Endothelial cell of umbilical vein (primary cell): ENCODE measurements around the gene HOXA11. TPM values are rescaled to one million over a fixed set of nuclear protein-coding genes. Genes with fewer than 3 reads are reported as not detected.
A peak's percentile ranks its signal among the peaks of the same experiment; 100 is the strongest.

ENCODE experiments used
- BruUV-seq: library from RNA; stranded (reverse); fragments of 400-500 nt; replicated peaks from 2 replicates; lab custom pipeline; 2021; lab: Mats Ljungman, UMichigan
- CTCF ChIA-PET: fragments of 300-600, 350-600 bp; sonication (Branson Sonifier 250); formaldehyde crosslinking; loops from one replicate; lab custom pipeline; 2021; ENCODE audit warnings: antibody characterized with exemption, inconsistent platforms; lab: Charles Lee
- POLR2A ChIA-PET: fragments of 300-600, 350-600 bp; sonication (Branson Sonifier 250); formaldehyde crosslinking; loops from one replicate; lab custom pipeline; 2021; ENCODE audit warnings: antibody characterized with exemption, inconsistent platforms; lab: Charles Lee
- DNase-seq: peaks from one replicate; pipeline ENCODE4 v3.0.0-alpha.2; 2011; ENCODE audit warnings: low read depth, low spot score
- FAIRE-seq: peaks from 2 replicates; lab custom pipeline; 2011; peaks lifted over from hg19 to GRCh38; lab: Jason Lieb, UNC
- H2AFZ ChIP-seq: 2 replicates; pipeline ENCODE4 v1.6.0; 2012; ENCODE audit warnings: low read depth, low read length, control low read depth, inconsistent platforms
- H3K27ac ChIP-seq: 2 replicates; pipeline ENCODE4 v1.5.1; 2011; ENCODE audit warnings: low read depth, mild to moderate bottlenecking, control low read depth, low read length, moderate library complexity; ENCODE audit not compliant: insufficient read depth
- H3K27me3 ChIP-seq, 2 experiments: 2 replicates each; pipeline versions ENCODE4 v1.6.0 to v1.6.1; 2011; ENCODE audit warnings: low read length in 2 of 2, mixed read lengths in 1 of 2; ENCODE audit not compliant: control insufficient read depth in 2 of 2, insufficient read depth in 2 of 2
- H3K36me3 ChIP-seq, 2 experiments: 2 replicates in 1 of 2; 3 replicates in 1 of 2; pipeline ENCODE4 v1.5.1; 2011; ENCODE audit warnings: low read length in 2 of 2, mild to moderate bottlenecking in 1 of 2, moderate library complexity in 1 of 2; ENCODE audit not compliant: control insufficient read depth in 2 of 2, insufficient read depth in 2 of 2; ENCODE audit errors: extremely low read depth in 1 of 2
- H3K4me1 ChIP-seq: 3 replicates; pipeline ENCODE4 v1.5.1; 2011; ENCODE audit warnings: mild to moderate bottlenecking, low read length; ENCODE audit not compliant: control insufficient read depth, insufficient read depth; ENCODE audit errors: extremely low read depth
- H3K4me2 ChIP-seq: 2 replicates; pipeline ENCODE4 v1.6.1; 2011; ENCODE audit warnings: low read length, control low read depth, mixed read lengths; ENCODE audit not compliant: insufficient read depth
- H3K4me3 ChIP-seq, 3 experiments: fragments of 200-600 bp in 1 of 3; sonication (generic), shearing (Covaris generic) in 1 of 3; replicated peaks in 1 of 3; 2 replicates each; pipeline ENCODE4 v1.5.1; 2011 to 2016; ENCODE audit warnings: control low read depth in 3 of 3, low read length in 3 of 3, mild to moderate bottlenecking in 2 of 3, inconsistent platforms in 1 of 3, low read depth in 1 of 3, moderate library complexity in 1 of 3; ENCODE audit not compliant: insufficient read depth in 1 of 3
- H3K79me2 ChIP-seq: 2 replicates; pipeline ENCODE4 v1.6.0; 2012; ENCODE audit warnings: low read length, inconsistent platforms; ENCODE audit not compliant: control insufficient read depth, insufficient read depth
- H3K9ac ChIP-seq: replicated peaks from 2 replicates; pipeline ENCODE3; 2011; ENCODE audit warnings: low read length, control low read depth; ENCODE audit not compliant: insufficient read depth; ENCODE audit errors: extremely low read depth
- H3K9me1 ChIP-seq: replicated peaks from 3 replicates; pipeline ENCODE4 v1.6.0; 2011; ENCODE audit warnings: mild to moderate bottlenecking, low read length; ENCODE audit not compliant: control insufficient read depth, insufficient read depth; ENCODE audit errors: extremely low read depth
- H3K9me3 ChIP-seq: replicated peaks from 2 replicates; pipeline ENCODE4 v1.5.1; 2012; ENCODE audit warnings: low read length, inconsistent platforms; ENCODE audit not compliant: control insufficient read depth, insufficient read depth
- H4K20me1 ChIP-seq: replicated peaks from 2 replicates; pipeline ENCODE3; 2011; ENCODE audit warnings: mild to moderate bottlenecking, low read length; ENCODE audit not compliant: control insufficient read depth, insufficient read depth; ENCODE audit errors: extremely low read depth
- EZH2 ChIP-seq: IDR thresholded peaks from 2 replicates; pipeline ENCODE4 v1.6.1; 2012; ENCODE audit warnings: borderline replicate concordance, low read depth, mild to moderate bottlenecking, moderate library complexity, low read length, inconsistent platforms; ENCODE audit not compliant: severe bottlenecking
- FOS ChIP-seq: IDR thresholded peaks from 2 replicates; pipeline ENCODE4 v1.6.1; 2011; ENCODE audit warnings: mild to moderate bottlenecking, low read length, moderate library complexity, borderline replicate concordance; ENCODE audit not compliant: insufficient read depth
- GATA2 ChIP-seq: IDR thresholded peaks from 2 replicates; pipeline ENCODE4 v1.7.0; 2011; ENCODE audit warnings: low read depth, mild to moderate bottlenecking, moderate library complexity, mixed read lengths, low read length; ENCODE audit not compliant: insufficient read length, insufficient read depth
- JUN ChIP-seq: IDR thresholded peaks from 2 replicates; pipeline ENCODE4 v1.6.1; 2011; ENCODE audit warnings: borderline replicate concordance, low read depth; ENCODE audit not compliant: insufficient read length, insufficient read depth
- MYC ChIP-seq: IDR thresholded peaks from one replicate; pipeline ENCODE4 v1.6.1; 2011; ENCODE audit warnings: mild to moderate bottlenecking, low read depth, low read length
- POLR2A ChIP-seq: IDR thresholded peaks from 2 replicates; pipeline ENCODE4 v1.6.1; 2012; ENCODE audit warnings: low read depth, mild to moderate bottlenecking, control low read depth, low read length
- POLR2AphosphoS5 ChIP-seq: IDR thresholded peaks from 2 replicates; pipeline ENCODE4 v1.6.1; 2012; ENCODE audit warnings: low read depth, mild to moderate bottlenecking, control low read depth, low read length, moderate library complexity; ENCODE audit not compliant: insufficient read depth
- dilution Hi-C: fragments of 300-500 bp; cut with MboI; formaldehyde crosslinking; loops from one replicate; pipeline ENCODE4 v1.15.0; 2019; ENCODE audit warnings: low sequenced_read_pairs; ENCODE audit not compliant: extremely low pct_ligation_motif_present
- intact Hi-C: fragments of 100-400 bp; cut with micrococcal nuclease; formaldehyde crosslinking; loops from one replicate; pipeline ENCODE4 v1.10.0; 2022
- polyA plus RNA-seq, 4 experiments: library from polyadenylated mRNA; depleted of rRNA in 3 of 4; stranded (reverse) in 3 of 4; unstranded in 1 of 4; fragments of >200 nt; gene quantifications; 2 replicates each; pipeline versions ENCODE4 v1.2.1 to v1.2.3, GENCODE V29; 2011 to 2012; ENCODE audit warnings: missing spikeins in 1 of 4
- total RNA-seq: library from RNA; stranded (reverse); gene quantifications from 2 replicates; pipeline ENCODE4 v1.2.3, GENCODE V29; 2021
- TF ChIP-seq, protein P1 (sequence below): IDR thresholded peaks from 2 replicates; pipeline ENCODE4 v1.6.1; 2011; ENCODE audit not compliant: insufficient read depth, insufficient read length
- TF ChIP-seq, protein P2 (sequence below), 2 donors: IDR thresholded peaks; 1 replicate in 1 of 2; 2 replicates in 1 of 2; pipeline ENCODE4 v1.5.1; 2011; ENCODE audit warnings: low read length in 2 of 2, mild to moderate bottlenecking in 2 of 2, moderate library complexity in 2 of 2, control low read depth in 1 of 2, inconsistent platforms in 1 of 2, low read depth in 1 of 2; ENCODE audit not compliant: insufficient read depth in 1 of 2; ENCODE audit errors: extremely low read depth in 1 of 2

The HOXA11 gene
- total and polyA plus RNA-seq, 2 donors (not counting 3 experiments of a cell fraction or from before 2014, with no cell fraction given) = 10.4 to 16.7 TPM

GRCh38 chr7:27167916-27168264, 17.1 kb downstream of the HOXA11 start:
- peak; percentile 1 for TF ChIP-seq POLR2AphosphoS5
- TF ChIP-seq GATA2 = no peak
- Histone ChIP-seq H3K9ac (peak overlapping the region; percentile 85), H3K4me1 (peaks cover 45% of the 10 kb centered on the region), H3K27ac (peak overlapping the region; percentile 91), H3K79me2 (peaks cover 98% of the 10 kb centered on the region), H3K27me3 (no peaks in the 10 kb centered on the region), H4K20me1 (no peaks in the 10 kb centered on the region), H3K4me2 (peak overlapping the region; percentile 70), H3K4me3 (peak overlapping the region; percentile 31 to 98 (median 63)), H3K9me1 (no peaks in the 10 kb centered on the region), H3K36me3 (peaks cover 2 to 7% of the 10 kb centered on the region in 2 experiments), H3K9me3 (no peaks in the 10 kb centered on the region), H2AFZ (no peak overlapping the region)
- POLR2A ChIA-PET = interaction anchor here (1.1 to 1.7 kb wide), 3 partner anchors 9 to 12 kb away, joined by 4 to 5 read pairs (median 5); no protein-coding TSS in a partner anchor
- dilution Hi-C loops = loop anchor here (10.0 to 25.0 kb wide), 3 partner anchors 313 to 981 kb away; no protein-coding TSS in a partner anchor
- FAIRE-seq (no peak), DNase-seq (no peak)
- CTCF ChIA-PET = interaction anchor here (0.7 to 7.4 kb wide), 8 partner anchors 9 to 798 kb away, joined by 3 to 86 read pairs (median 9); partner anchors contain the start of genes HOXA3, HOXA5 and HOXA6
- intact Hi-C loops = loop anchor here (2.0 kb wide), 1 partner anchor 49 kb away; no protein-coding TSS in a partner anchor
- BruUV-seq = no TSS peak

DNA sequence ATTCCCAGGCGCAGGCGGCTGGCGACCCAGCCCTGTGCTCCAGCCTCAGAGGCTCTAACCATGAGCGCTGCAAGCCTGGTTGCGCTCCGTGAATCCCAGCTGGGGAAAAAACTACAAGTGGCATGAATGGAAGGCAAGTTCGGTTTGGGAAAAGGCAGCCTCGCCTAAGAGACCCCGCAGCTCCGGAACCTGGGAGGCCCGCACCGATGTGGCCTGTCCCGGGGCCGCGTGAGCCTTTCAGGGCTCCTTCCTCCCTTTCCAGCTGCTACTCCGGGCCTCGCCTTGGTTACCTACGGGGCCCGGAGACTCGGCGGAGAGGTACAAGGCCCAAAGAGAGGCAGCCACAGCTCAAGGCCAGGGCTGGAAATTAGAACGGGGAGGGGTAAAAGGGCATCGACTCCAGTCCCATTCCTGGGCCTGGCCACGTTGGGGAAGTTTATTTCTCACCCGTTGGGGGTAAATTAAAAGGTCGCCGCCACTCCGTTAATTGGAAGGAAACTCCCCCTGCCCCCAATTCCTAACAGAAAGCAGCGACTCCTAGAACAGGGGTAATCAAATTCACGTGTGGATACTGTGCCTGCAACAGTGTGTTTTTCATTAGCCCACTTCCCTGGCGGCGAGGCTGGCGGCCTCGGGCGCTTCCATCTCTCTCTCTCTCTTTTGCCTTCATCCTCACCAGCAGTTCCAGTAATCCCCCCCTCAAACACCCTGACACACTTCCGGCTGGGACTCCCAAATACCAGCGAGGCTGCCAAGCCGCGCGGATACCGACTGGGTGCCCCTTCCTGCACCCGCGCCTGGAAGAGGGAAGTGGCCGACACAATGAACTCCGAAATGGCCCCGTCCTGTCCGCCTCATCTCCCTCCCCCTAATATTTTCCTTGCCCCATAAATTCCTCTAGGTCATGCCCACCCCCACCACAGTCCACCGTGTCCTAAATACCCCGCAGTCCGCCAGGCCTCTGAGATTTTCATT, 18.2 kb downstream of the HOXA11 start:
- no peaks in the 10 kb centered on the region for H3K9me3 ChIP-seq
- peaks cover 3 to 7% of the 10 kb centered on the region in 2 experiments for H3K36me3 ChIP-seq
- no TSS peak for BruUV-seq
- intact Hi-C loops (no loop called here), dilution Hi-C loops (loop anchor here (10.0 to 25.0 kb wide), 3 partner anchors 312 to 980 kb away; no protein-coding TSS in a partner anchor)
- H3K27me3 ChIP-seq = no peaks in the 10 kb centered on the region
- no peak for DNase-seq
- peaks cover 37% of the 10 kb centered on the region for H3K4me1 ChIP-seq
- peak overlapping the region; percentile 31 to 98 (median 63) for H3K4me3 ChIP-seq
- H4K20me1 ChIP-seq = no peaks in the 10 kb centered on the region
- ChIA-PET CTCF (interaction anchor here (0.8 to 7.4 kb wide), 13 partner anchors 8 to 930 kb away, joined by 3 to 86 read pairs (median 4); partner anchors contain the start of gene HOXA3), POLR2A (interaction anchor here (1.6 to 1.8 kb wide), 5 partner anchors 12 to 23 kb away, joined by 3 to 8 read pairs (median 5); partner anchors contain the start of genes HOXA11, HOXA3 and HOXA5)
- H2AFZ ChIP-seq = no peak overlapping the region
- TF ChIP-seq GATA2 (no peak), FOS (peak; percentile 29), MYC (no peak), EZH2 (no peak), JUN (no peak), POLR2AphosphoS5 (peak; percentile 47), POLR2A (no peak)
- TF ChIP-seq, protein P1, sequence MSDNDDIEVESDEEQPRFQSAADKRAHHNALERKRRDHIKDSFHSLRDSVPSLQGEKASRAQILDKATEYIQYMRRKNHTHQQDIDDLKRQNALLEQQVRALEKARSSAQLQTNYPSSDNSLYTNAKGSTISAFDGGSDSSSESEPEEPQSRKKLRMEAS = no peak
- TF ChIP-seq, protein P2, sequence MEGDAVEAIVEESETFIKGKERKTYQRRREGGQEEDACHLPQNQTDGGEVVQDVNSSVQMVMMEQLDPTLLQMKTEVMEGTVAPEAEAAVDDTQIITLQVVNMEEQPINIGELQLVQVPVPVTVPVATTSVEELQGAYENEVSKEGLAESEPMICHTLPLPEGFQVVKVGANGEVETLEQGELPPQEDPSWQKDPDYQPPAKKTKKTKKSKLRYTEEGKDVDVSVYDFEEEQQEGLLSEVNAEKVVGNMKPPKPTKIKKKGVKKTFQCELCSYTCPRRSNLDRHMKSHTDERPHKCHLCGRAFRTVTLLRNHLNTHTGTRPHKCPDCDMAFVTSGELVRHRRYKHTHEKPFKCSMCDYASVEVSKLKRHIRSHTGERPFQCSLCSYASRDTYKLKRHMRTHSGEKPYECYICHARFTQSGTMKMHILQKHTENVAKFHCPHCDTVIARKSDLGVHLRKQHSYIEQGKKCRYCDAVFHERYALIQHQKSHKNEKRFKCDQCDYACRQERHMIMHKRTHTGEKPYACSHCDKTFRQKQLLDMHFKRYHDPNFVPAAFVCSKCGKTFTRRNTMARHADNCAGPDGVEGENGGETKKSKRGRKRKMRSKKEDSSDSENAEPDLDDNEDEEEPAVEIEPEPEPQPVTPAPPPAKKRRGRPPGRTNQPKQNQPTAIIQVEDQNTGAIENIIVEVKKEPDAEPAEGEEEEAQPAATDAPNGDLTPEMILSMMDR (IDR thresholded peaks at IDR 0.05; ENCODE audit: extremely low read depth in 1 of 2, insufficient read depth in 1 of 2, low read depth in 1 of 2, low read length in 2 of 2) = no peak
- H3K79me2 ChIP-seq = peaks cover 98% of the 10 kb centered on the region
- H3K4me2 ChIP-seq = peak overlapping the region; percentile 70
- peak overlapping the region; percentile 85 for H3K9ac ChIP-seq
- FAIRE-seq = peak; percentile 61
- no peaks in the 10 kb centered on the region for H3K9me1 ChIP-seq
- peak overlapping the region; percentile 91 for H3K27ac ChIP-seq
